ENCODE data around the gene SUOX.
"Not testable (repeated sequence)": the region's sequence is repeated elsewhere in the genome, so short reads cannot be mapped to it uniquely, and the experiment has no call there.

DNA sequence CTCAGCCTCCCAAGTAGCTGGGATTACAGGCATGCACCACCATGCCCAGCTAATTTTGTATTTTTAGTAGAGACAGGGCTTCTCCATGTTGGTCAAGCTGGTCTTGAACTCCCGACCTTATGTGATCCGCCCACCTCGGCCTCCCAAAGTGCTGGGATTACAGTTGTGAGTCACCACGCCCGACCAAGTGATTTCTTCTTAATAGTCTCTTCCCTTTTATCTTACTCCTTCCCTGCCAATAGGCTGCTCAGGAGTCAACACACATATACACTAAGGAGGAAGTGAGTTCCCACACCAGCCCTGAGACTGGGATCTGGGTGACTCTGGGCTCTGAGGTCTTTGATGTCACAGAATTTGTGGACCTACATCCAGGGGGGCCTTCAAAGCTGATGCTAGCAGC, 6.3 kb downstream of the SUOX start:
- TF ChIP-seq, protein P1, sequence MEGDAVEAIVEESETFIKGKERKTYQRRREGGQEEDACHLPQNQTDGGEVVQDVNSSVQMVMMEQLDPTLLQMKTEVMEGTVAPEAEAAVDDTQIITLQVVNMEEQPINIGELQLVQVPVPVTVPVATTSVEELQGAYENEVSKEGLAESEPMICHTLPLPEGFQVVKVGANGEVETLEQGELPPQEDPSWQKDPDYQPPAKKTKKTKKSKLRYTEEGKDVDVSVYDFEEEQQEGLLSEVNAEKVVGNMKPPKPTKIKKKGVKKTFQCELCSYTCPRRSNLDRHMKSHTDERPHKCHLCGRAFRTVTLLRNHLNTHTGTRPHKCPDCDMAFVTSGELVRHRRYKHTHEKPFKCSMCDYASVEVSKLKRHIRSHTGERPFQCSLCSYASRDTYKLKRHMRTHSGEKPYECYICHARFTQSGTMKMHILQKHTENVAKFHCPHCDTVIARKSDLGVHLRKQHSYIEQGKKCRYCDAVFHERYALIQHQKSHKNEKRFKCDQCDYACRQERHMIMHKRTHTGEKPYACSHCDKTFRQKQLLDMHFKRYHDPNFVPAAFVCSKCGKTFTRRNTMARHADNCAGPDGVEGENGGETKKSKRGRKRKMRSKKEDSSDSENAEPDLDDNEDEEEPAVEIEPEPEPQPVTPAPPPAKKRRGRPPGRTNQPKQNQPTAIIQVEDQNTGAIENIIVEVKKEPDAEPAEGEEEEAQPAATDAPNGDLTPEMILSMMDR (IDR thresholded peaks at IDR 0.05 in 8 of 11, conservative IDR thresholded peaks at IDR 0.05 in 3 of 11) = not testable (repeated sequence)
- TF ChIP-seq POLR2A (IDR thresholded peaks at IDR 0.05) = not testable (repeated sequence)
